GM23338 (cell line): ENCODE data around the gene PDE4B.

Experiments
- CTCF ChIP-seq, 2 experiments: fragments of 200-600 bp in 1 of 2; sonication (generic) in 1 of 2; conservative IDR thresholded peaks; 2 replicates each; pipeline versions ENCODE4 v1.5.1 to v1.6.1; 2016 to 2017; ENCODE audit warnings: antibody characterized with exemption in 2 of 2, low read depth in 2 of 2, mild to moderate bottlenecking in 2 of 2, moderate library complexity in 1 of 2
- ETS1 ChIP-seq: IDR thresholded peaks from 2 replicates; pipeline ENCODE4 v1.6.1; 2016; ENCODE audit warnings: antibody characterized with exemption
- EZH2 ChIP-seq: fragments of 200-600 bp; sonication (generic); IDR thresholded peaks from one replicate; pipeline ENCODE4 v1.8.0; 2017; ENCODE audit warnings: antibody characterized with exemption, mild to moderate bottlenecking, low read depth; ENCODE audit not compliant: unreplicated experiment
- EZH2phosphoT487 ChIP-seq: fragments of 200-600 bp; sonication (generic); IDR thresholded peaks from one replicate; pipeline ENCODE4 v1.8.1; 2018; ENCODE audit warnings: antibody characterized with exemption; ENCODE audit not compliant: unreplicated experiment
- POLR2AphosphoS5 ChIP-seq: IDR thresholded peaks from 2 replicates; pipeline ENCODE4 v1.6.1; 2016; ENCODE audit warnings: antibody characterized with exemption, low read depth
- REST ChIP-seq: IDR thresholded peaks from one replicate; pipeline ENCODE4 v1.6.1; 2018; ENCODE audit warnings: antibody characterized with exemption; ENCODE audit not compliant: unreplicated experiment
- ZNF462 ChIP-seq: fragments of 250-450 bp; sonication (Bioruptor Pico); IDR thresholded peaks from 2 replicates; pipeline ENCODE4 v1.5.0; 2020; ENCODE audit warnings: mild to moderate bottlenecking, moderate library complexity

- TF ChIP-seq CTCF (conservative IDR thresholded peaks at IDR 0.05; ENCODE audit: low read depth in 2 of 2): no peak
- TF ChIP-seq POLR2AphosphoS5: no peak
- TF ChIP-seq EZH2phosphoT487: no peak
- TF ChIP-seq REST: no peak
- no peak for TF ChIP-seq ZNF462
- TF ChIP-seq EZH2: no peak
- TF ChIP-seq ETS1: no peak
These were observed 162.8 kb downstream of the PDE4B start for GRCh38 chr1:65955503-65955902.
